ENCODE data around the gene CORO2B. TPM values are rescaled to one million over a fixed set of nuclear protein-coding genes. Genes with fewer than 3 reads are reported as not detected.

CORO2B gene
- total RNA-seq, 5 donors from 2014 or later (not counting 1 experiment from before 2014, with no cell fraction given) = 0.06 to 0.39 (median 0.09) TPM; not detected in 2

DNA sequence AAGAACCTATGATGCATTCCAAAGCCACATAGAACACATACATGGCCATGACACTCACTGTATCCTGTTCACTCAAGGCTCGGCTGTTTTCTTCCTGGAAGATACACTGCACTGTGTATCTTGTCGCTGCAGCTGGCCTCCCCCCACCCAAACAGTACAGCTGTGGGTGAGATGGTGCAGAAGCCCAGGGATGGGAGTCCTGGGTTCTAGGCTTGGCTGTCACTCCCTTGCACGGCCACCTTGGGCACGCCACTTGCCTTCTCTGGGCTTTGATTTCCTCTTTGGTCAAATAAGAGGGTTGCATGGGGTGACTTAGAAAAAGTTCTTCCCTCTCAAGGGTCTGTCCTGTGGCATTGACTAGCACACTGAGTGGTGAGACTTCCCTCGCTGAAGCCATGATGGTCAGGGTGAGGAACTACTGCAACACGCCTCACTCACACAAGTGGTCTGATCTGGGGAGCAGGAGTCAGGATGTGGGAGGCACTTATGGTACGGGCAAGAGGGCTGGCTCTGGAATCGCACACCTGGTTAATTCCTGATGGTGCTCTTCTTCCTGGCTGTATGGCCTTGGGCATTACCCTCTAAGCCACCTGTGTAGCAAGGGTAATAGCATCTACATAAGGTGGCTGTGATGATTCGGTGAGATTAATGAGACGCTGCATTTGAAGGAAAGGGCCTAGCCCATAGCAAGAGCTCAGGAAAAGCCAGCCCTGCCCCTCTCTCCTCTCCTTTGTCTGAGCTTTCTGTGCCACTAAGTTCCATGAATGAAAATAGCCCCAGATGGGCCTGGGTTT lies 197.9 kb downstream of the CORO2B start:
- no peak overlapping the region for H3K4me3 ChIP-seq (ENCODE audit: control insufficient read depth in 1 of 2, extremely low read depth in 1 of 2, low read length in 1 of 2)
- no peak overlapping the region for H3K27ac ChIP-seq (ENCODE audit: low read length)
- ChIA-PET CTCF (no interaction called here), POLR2A (no interaction called here)
- H3K27me3 ChIP-seq (replicated peaks in 1 of 2; ENCODE audit: control insufficient read depth in 2 of 2, extremely low read depth in 1 of 2, insufficient read depth in 2 of 2, low read length in 1 of 2) = no peaks in the 10 kb centered on the region
- Mint-ChIP-seq H3K27me3 (no peaks in the 10 kb centered on the region), H3K27ac (peak overlapping the region in 1 of 2 donors; percentile 13), H3K4me1 (peaks cover under 1 to 2% (median under 1%) of the 10 kb centered on the region in 3 donors), H3K36me3 (peaks cover 22% of the 10 kb centered on the region), H3K4me3 (no peak overlapping the region), H3K9me3 (no peaks in the 10 kb centered on the region)
- H3K9me3 ChIP-seq = no peaks in the 10 kb centered on the region
- H3K4me1 ChIP-seq (ENCODE audit: control insufficient read depth in 1 of 2, extremely low read depth in 1 of 2, insufficient read depth in 2 of 2, low read length in 2 of 2) = peaks cover 2 to 4% of the 10 kb centered on the region in 2 experiments
- WGBS (ENCODE audit: insufficient coverage) = 87% methylated on average over 5 of the region's 10 CpGs
- DNase-seq (no peak), ATAC-seq (replicated peaks in 1 of 4) (no peak)
- H3K36me3 ChIP-seq (ENCODE audit: control insufficient read depth in 2 of 2, extremely low read depth in 1 of 2, insufficient read depth in 1 of 2, low read length in 1 of 2) = peaks cover 0 to 21% of the 10 kb centered on the region in 2 donors

Other genes with a start within 250 kb of the CORO2B start
- gene ITGA11, start 146.8 kb upstream of the CORO2B start, total RNA-seq = under 1 TPM in 3 of 5 donors, not detected in 2; 0.07 to 0.95 (median 0.18) TPM
- gene ANP32A, start 241.9 kb downstream of the CORO2B start, total RNA-seq = 100 to 1,000 TPM in 4 of 5 donors, 10 to 100 TPM in 1; 93.2 to 123 (median 116) TPM